Measurements from ENCODE around the gene HOXC6.
"Not testable (repeated sequence)": the region's sequence is repeated elsewhere in the genome, so short reads cannot be mapped to it uniquely, and the experiment has no call there.

DNA sequence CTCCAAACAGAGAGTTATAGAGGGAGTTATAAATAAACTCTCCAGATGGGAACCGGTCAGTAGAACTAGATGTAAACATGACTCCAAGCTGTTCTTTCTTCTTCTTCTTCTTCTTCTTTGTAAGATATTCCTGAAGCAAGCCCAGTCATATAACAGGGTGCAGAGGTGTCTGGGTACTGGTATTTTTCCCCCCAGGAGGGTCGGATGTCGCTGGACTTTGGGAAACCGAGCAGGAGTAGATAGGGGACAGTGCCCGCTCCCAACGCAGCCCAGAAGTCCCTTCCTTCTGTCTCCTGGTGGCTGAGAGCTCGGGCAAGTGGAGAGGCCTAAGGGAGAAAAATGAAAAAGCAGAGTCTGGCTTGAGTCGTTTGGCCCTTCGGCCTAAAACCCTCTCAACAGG is 50.9 kb downstream of the HOXC6 start:
- TF ChIP-seq, protein P1, sequence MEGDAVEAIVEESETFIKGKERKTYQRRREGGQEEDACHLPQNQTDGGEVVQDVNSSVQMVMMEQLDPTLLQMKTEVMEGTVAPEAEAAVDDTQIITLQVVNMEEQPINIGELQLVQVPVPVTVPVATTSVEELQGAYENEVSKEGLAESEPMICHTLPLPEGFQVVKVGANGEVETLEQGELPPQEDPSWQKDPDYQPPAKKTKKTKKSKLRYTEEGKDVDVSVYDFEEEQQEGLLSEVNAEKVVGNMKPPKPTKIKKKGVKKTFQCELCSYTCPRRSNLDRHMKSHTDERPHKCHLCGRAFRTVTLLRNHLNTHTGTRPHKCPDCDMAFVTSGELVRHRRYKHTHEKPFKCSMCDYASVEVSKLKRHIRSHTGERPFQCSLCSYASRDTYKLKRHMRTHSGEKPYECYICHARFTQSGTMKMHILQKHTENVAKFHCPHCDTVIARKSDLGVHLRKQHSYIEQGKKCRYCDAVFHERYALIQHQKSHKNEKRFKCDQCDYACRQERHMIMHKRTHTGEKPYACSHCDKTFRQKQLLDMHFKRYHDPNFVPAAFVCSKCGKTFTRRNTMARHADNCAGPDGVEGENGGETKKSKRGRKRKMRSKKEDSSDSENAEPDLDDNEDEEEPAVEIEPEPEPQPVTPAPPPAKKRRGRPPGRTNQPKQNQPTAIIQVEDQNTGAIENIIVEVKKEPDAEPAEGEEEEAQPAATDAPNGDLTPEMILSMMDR (IDR thresholded peaks at IDR 0.05; ENCODE audit: extremely low read depth in 1 of 2, insufficient read depth in 1 of 2, low read depth in 1 of 2, low read length in 2 of 2), result not testable (repeated sequence)
- not testable (repeated sequence) for TF ChIP-seq POLR2A (IDR thresholded peaks at IDR 0.05; ENCODE audit: low read depth, low read length); JUN (IDR thresholded peaks at IDR 0.05; ENCODE audit: borderline replicate concordance, insufficient read depth, insufficient read length, low read depth); POLR2AphosphoS5 (IDR thresholded peaks at IDR 0.05; ENCODE audit: insufficient read depth, low read depth, low read length); EZH2 (IDR thresholded peaks at IDR 0.05; ENCODE audit: borderline replicate concordance, low read depth, low read length, severe bottlenecking); MYC (IDR thresholded peaks at IDR 0.05; ENCODE audit: low read depth, low read length); GATA2 (IDR thresholded peaks at IDR 0.05; ENCODE audit: insufficient read depth, insufficient read length, low read depth, low read length)
- TF ChIP-seq, protein P2, sequence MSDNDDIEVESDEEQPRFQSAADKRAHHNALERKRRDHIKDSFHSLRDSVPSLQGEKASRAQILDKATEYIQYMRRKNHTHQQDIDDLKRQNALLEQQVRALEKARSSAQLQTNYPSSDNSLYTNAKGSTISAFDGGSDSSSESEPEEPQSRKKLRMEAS (IDR thresholded peaks at IDR 0.05; ENCODE audit: insufficient read depth, insufficient read length), result not testable (repeated sequence)
